SK-N-SH (cell line): Measurements from ENCODE around the gene DDO.

Experiments
- CTCF ChIP-seq: fragments of 200-600 bp; sonication (generic); IDR thresholded peaks from 2 replicates; pipeline ENCODE4 v1.6.1; 2017; ENCODE audit warnings: antibody characterized with exemption, mild to moderate bottlenecking, moderate library complexity
- EP300 ChIP-seq, 2 experiments: IDR thresholded peaks; 2 replicates each; pipeline versions ENCODE4 v1.4.0 to v1.6.1; 2012; ENCODE audit warnings: borderline replicate concordance in 1 of 2, low read depth in 1 of 2, low read length in 1 of 2
- MEF2A ChIP-seq: IDR thresholded peaks from 2 replicates; pipeline ENCODE4 v1.4.0; 2012; ENCODE audit warnings: low read depth, borderline replicate concordance
- POLR2AphosphoS5 ChIP-seq: IDR thresholded peaks from 2 replicates; pipeline ENCODE4 v1.6.1; 2012; ENCODE audit warnings: low read depth, low read length
- RCOR1 ChIP-seq: fragments of 150-350 bp; IDR thresholded peaks from 2 replicates; pipeline ENCODE4 v1.6.1; 2017; ENCODE audit warnings: antibody characterized with exemption, low read length
- RFX5 ChIP-seq: IDR thresholded peaks from 2 replicates; pipeline ENCODE4 v1.6.1; 2012; ENCODE audit warnings: mild to moderate bottlenecking, improper control_type of control experiment, low read length
- SMC3 ChIP-seq: IDR thresholded peaks from 2 replicates; pipeline ENCODE4 v1.6.1; 2012; ENCODE audit warnings: low read depth, low read length, improper control_type of control experiment
- TF ChIP-seq, protein P1 (sequence below): IDR thresholded peaks from 2 replicates; pipeline ENCODE4 v1.4.0; 2012; ENCODE audit warnings: low read depth
- TF ChIP-seq, protein P2 (sequence below): IDR thresholded peaks from 2 replicates; pipeline ENCODE4; 2012
- TF ChIP-seq, protein P3 (sequence below): IDR thresholded peaks from 2 replicates; pipeline ENCODE4 v1.6.1; 2012; ENCODE audit warnings: mild to moderate bottlenecking, low read depth, low read length, moderate library complexity

GRCh38 chr6:110430741-110431140 is 15.4 kb upstream of the DDO start:
- TF ChIP-seq CTCF, result no peak
- no peak for TF ChIP-seq RFX5
- TF ChIP-seq, protein P1, sequence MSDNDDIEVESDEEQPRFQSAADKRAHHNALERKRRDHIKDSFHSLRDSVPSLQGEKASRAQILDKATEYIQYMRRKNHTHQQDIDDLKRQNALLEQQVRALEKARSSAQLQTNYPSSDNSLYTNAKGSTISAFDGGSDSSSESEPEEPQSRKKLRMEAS, result no peak
- no peak for TF ChIP-seq POLR2AphosphoS5
- TF ChIP-seq, protein P2, sequence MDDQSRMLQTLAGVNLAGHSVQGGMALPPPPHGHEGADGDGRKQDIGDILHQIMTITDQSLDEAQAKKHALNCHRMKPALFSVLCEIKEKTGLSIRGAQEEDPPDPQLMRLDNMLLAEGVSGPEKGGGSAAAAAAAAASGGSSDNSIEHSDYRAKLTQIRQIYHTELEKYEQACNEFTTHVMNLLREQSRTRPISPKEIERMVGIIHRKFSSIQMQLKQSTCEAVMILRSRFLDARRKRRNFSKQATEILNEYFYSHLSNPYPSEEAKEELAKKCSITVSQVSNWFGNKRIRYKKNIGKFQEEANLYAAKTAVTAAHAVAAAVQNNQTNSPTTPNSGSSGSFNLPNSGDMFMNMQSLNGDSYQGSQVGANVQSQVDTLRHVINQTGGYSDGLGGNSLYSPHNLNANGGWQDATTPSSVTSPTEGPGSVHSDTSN, result no peak
- no peak for TF ChIP-seq SMC3
- TF ChIP-seq MEF2A, result no peak
- TF ChIP-seq RCOR1, result no peak
- TF ChIP-seq, protein P3, sequence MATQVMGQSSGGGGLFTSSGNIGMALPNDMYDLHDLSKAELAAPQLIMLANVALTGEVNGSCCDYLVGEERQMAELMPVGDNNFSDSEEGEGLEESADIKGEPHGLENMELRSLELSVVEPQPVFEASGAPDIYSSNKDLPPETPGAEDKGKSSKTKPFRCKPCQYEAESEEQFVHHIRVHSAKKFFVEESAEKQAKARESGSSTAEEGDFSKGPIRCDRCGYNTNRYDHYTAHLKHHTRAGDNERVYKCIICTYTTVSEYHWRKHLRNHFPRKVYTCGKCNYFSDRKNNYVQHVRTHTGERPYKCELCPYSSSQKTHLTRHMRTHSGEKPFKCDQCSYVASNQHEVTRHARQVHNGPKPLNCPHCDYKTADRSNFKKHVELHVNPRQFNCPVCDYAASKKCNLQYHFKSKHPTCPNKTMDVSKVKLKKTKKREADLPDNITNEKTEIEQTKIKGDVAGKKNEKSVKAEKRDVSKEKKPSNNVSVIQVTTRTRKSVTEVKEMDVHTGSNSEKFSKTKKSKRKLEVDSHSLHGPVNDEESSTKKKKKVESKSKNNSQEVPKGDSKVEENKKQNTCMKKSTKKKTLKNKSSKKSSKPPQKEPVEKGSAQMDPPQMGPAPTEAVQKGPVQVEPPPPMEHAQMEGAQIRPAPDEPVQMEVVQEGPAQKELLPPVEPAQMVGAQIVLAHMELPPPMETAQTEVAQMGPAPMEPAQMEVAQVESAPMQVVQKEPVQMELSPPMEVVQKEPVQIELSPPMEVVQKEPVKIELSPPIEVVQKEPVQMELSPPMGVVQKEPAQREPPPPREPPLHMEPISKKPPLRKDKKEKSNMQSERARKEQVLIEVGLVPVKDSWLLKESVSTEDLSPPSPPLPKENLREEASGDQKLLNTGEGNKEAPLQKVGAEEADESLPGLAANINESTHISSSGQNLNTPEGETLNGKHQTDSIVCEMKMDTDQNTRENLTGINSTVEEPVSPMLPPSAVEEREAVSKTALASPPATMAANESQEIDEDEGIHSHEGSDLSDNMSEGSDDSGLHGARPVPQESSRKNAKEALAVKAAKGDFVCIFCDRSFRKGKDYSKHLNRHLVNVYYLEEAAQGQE, result no peak
- TF ChIP-seq EP300 (IDR thresholded peaks at IDR 0.05; ENCODE audit: borderline replicate concordance in 1 of 2, low read depth in 1 of 2, low read length in 1 of 2), result no peak
